ENCODE measurements around the gene PPP1R2B. TPM values are rescaled to one million over a fixed set of nuclear protein-coding genes. Genes with fewer than 3 reads are reported as not detected.

PPP1R2B gene
- total RNA-seq, 4 donors from 2014 or later: 0.11 to 0.15 TPM; not detected in 2

GRCh38 chr5:156871212-156871611 is 21.1 kb downstream of the PPP1R2B start:
- TF ChIP-seq POLR2A (IDR thresholded peaks at IDR 0.05): no peak
- TF ChIP-seq, protein P1, sequence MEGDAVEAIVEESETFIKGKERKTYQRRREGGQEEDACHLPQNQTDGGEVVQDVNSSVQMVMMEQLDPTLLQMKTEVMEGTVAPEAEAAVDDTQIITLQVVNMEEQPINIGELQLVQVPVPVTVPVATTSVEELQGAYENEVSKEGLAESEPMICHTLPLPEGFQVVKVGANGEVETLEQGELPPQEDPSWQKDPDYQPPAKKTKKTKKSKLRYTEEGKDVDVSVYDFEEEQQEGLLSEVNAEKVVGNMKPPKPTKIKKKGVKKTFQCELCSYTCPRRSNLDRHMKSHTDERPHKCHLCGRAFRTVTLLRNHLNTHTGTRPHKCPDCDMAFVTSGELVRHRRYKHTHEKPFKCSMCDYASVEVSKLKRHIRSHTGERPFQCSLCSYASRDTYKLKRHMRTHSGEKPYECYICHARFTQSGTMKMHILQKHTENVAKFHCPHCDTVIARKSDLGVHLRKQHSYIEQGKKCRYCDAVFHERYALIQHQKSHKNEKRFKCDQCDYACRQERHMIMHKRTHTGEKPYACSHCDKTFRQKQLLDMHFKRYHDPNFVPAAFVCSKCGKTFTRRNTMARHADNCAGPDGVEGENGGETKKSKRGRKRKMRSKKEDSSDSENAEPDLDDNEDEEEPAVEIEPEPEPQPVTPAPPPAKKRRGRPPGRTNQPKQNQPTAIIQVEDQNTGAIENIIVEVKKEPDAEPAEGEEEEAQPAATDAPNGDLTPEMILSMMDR (IDR thresholded peaks at IDR 0.05 in 4 of 5, conservative IDR thresholded peaks at IDR 0.05 in 1 of 5): no peak
- no peak for DNase-seq
- intact Hi-C loops (cut with DNase I; ENCODE audit: low total_unique reads): no loop called here

GRCh38 chr5:156879665-156880285 is 29.7 kb downstream of the PPP1R2B start:
- no peak for DNase-seq
- H3K4me3 ChIP-seq: no peak overlapping the region
- no peaks in the 10 kb centered on the region for H3K9me3 ChIP-seq
- H3K36me3 ChIP-seq: no peaks in the 10 kb centered on the region
- intact Hi-C loops (cut with DNase I; ENCODE audit: low total_unique reads) (no loop called here), in situ Hi-C loops (cut with MboI; ENCODE audit: low sequenced_read_pairs in 4 of 4) (no loop called here)
- no peak for ATAC-seq
- no peaks in the 10 kb centered on the region for H3K27me3 ChIP-seq
- TF ChIP-seq, protein P1 (IDR thresholded peaks at IDR 0.05 in 4 of 5, conservative IDR thresholded peaks at IDR 0.05 in 1 of 5): no peak
- TF ChIP-seq POLR2A (IDR thresholded peaks at IDR 0.05): no peak
- no peaks in the 10 kb centered on the region for H3K4me1 ChIP-seq
- no peak overlapping the region for H3K27ac ChIP-seq

More at GRCh38 chr5:156871212-156871611, 21.1 kb downstream of the PPP1R2B start:
- no peaks in the 10 kb centered on the region for H3K36me3 ChIP-seq
- H3K9me3 ChIP-seq: no peaks in the 10 kb centered on the region
- no peak overlapping the region for H3K4me3 ChIP-seq
- H3K4me1 ChIP-seq: no peaks in the 10 kb centered on the region
- in situ Hi-C loops (cut with MboI; ENCODE audit: low sequenced_read_pairs in 4 of 4): no loop called here
- ATAC-seq: no peak
- no peak overlapping the region for H3K27ac ChIP-seq
- H3K27me3 ChIP-seq: no peaks in the 10 kb centered on the region

DNA sequence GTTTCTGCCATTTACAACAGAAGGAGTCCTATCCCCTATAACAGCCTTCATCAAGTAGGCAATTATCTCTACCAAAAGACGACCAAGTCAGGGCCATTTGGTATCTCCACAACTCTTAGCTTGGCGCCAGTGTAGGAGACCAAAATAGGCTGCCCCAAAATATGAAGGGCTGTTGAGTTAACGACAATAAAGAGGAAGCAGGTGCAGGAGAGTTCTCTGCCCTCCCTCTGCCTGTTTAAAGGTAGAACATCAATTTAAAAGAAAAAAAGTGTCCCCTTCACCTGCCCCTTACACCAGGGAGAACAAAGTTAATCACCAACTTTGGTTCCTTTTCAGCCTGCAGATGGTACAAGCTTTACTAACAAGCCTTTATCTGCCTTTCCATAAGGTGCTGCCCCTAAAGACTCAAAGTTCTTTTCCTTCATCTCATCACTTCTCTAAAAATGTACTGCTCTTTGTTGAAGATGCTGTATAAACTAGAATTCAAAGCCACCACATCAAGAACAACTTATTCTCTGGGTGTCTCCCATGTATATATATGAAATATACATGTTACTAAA is 33.3 kb downstream of the PPP1R2B start:
- Histone ChIP-seq H3K27ac (no peak overlapping the region), H3K36me3 (no peaks in the 10 kb centered on the region), H3K4me1 (no peaks in the 10 kb centered on the region), H3K9me3 (no peaks in the 10 kb centered on the region), H3K27me3 (no peaks in the 10 kb centered on the region), H3K4me3 (no peak overlapping the region)
- in situ Hi-C loops (cut with MboI; ENCODE audit: low sequenced_read_pairs in 4 of 4) (no loop called here), intact Hi-C loops (cut with DNase I; ENCODE audit: low total_unique reads) (no loop called here)
- TF ChIP-seq, protein P1 (IDR thresholded peaks at IDR 0.05 in 4 of 5, conservative IDR thresholded peaks at IDR 0.05 in 1 of 5): no peak
- TF ChIP-seq POLR2A (IDR thresholded peaks at IDR 0.05): no peak
- ATAC-seq (no peak), DNase-seq (no peak)

DNA sequence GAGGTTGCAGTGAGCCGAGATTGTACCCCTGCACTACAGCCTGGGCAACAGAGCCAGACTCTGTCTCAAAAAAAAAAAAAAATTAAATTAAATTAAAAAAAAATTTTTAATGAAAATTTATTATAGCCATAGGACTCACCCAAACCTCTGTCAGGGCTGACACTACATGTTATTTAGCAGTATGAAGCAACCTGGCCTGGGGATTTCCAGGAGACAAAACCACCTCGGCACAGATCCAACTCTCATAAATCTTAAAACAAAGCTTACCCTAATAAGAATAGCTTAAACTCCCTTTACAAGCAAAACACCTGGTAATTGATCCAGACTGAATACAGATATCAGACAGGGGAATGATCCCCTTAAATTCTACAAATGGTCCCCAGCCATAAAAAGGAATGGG is 38.4 kb downstream of the PPP1R2B start:
- H3K4me3 ChIP-seq: no peak overlapping the region
- H3K9me3 ChIP-seq: no peaks in the 10 kb centered on the region
- intact Hi-C loops (cut with DNase I; ENCODE audit: low total_unique reads): no loop called here
- TF ChIP-seq, protein P1 (IDR thresholded peaks at IDR 0.05 in 4 of 5, conservative IDR thresholded peaks at IDR 0.05 in 1 of 5): no peak
- no peak for TF ChIP-seq POLR2A (IDR thresholded peaks at IDR 0.05)
- no peaks in the 10 kb centered on the region for H3K36me3 ChIP-seq
- ATAC-seq (no peak), DNase-seq (no peak)
- no peak overlapping the region for H3K27ac ChIP-seq
- H3K4me1 ChIP-seq: no peaks in the 10 kb centered on the region
- in situ Hi-C loops (cut with MboI; ENCODE audit: low sequenced_read_pairs in 4 of 4): no loop called here
- H3K27me3 ChIP-seq: no peaks in the 10 kb centered on the region

Measured in gastrocnemius medialis (tissue), 4 donors.